HepG2 (cell line): ENCODE measurements around the gene GPER1.

Experiments
- FOXK2 ChIP-seq: fragments of 450-650 bp; IDR thresholded peaks from 2 replicates; pipeline ENCODE4 v1.6.1; 2016
- POLR2AphosphoS5 ChIP-seq: IDR thresholded peaks from 2 replicates; pipeline ENCODE4 v1.6.1; 2012; ENCODE audit warnings: low read depth, low read length
- ZNF160 ChIP-seq: sonication (generic); formaldehyde crosslinking; IDR thresholded peaks from 2 replicates; pipeline ENCODE4 v1.8.0; 2022; ENCODE audit warnings: mild to moderate bottlenecking, inconsistent platforms, missing genetic modification reagents
- ZNF280B ChIP-seq: sonication (generic); formaldehyde crosslinking; IDR thresholded peaks from 2 replicates; pipeline ENCODE4 v1.5.0; 2020; ENCODE audit warnings: missing genetic modification reagents, mild to moderate bottlenecking, borderline replicate concordance
- ZNF644 ChIP-seq: IDR thresholded peaks from 2 replicates; pipeline ENCODE4 v1.6.1; 2016; ENCODE audit warnings: low read depth

DNA sequence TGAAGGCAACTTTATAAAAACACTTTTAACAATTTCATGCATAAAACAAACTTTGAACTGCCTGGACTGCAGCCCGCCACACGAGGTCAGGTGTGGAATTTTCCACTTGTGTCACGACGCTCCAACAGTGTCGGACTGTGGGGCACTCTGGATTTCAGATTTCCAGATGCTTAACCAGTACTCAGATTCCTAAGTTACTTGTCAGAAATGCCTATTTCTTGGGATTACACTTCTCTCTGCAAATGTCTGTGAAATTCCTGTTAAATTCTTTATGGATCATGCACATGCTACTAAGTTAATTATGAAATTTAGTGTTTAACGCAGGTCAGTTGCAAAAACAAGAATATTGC, 473 bp upstream of the GPER1 start:
- TF ChIP-seq ZNF280B (CRISPR knock-in tag) = no peak
- TF ChIP-seq POLR2AphosphoS5 = no peak
- TF ChIP-seq ZNF160 (CRISPR knock-in tag) = no peak
- no peak for TF ChIP-seq ZNF644
- no peak for TF ChIP-seq FOXK2
